Thyroid gland (tissue), 4 donors: ENCODE results near the gene MYCL. TPM values are rescaled to one million over a fixed set of nuclear protein-coding genes. Genes with fewer than 3 reads are reported as not detected.
A peak's percentile ranks its signal among the peaks of the same experiment; 100 is the strongest.

Experiments
- DNase-seq, 2 donors: peaks; one replicate each; pipeline ENCODE4 v3.0.0-alpha.2; 2019
- H3K27ac ChIP-seq, 3 donors: fragments of 200-600 bp; sonication (generic); 1 replicate in 2 of 3; 2 replicates in 1 of 3; pipeline ENCODE4 v1.5.1; 2016 to 2019; ENCODE audit warnings: mild to moderate bottlenecking in 1 of 3, moderate library complexity in 1 of 3
- H3K27me3 ChIP-seq: fragments of 200-600 bp; sonication (generic); one replicate; pipeline ENCODE4 v1.5.1; 2019
- H3K36me3 ChIP-seq, 2 donors: fragments of 200-600 bp; sonication (generic); one replicate each; pipeline ENCODE4 v1.5.1; 2016 to 2019
- H3K4me1 ChIP-seq, 2 donors: fragments of 200-600 bp; sonication (generic); one replicate each; pipeline ENCODE4 v1.5.1; 2017 to 2019
- H3K4me3 ChIP-seq, 3 donors: fragments of 200-600 bp; sonication (generic); replicated peaks in 1 of 3; 1 replicate in 2 of 3; 2 replicates in 1 of 3; pipeline ENCODE4 v1.5.1; 2016; ENCODE audit warnings: mild to moderate bottlenecking in 1 of 3
- H3K9me3 ChIP-seq: fragments of 200-600 bp; sonication (generic); one replicate; pipeline ENCODE4 v1.5.1; 2017
- CTCF ChIP-seq, 6 experiments: fragments of 200-600 bp in 3 of 6; fragments of 450-650 bp in 3 of 6; sonication (generic) in 3 of 6; IDR thresholded peaks; one replicate each; pipeline ENCODE4 v1.5.1; 2016 to 2019; ENCODE audit warnings: antibody characterized with exemption in 6 of 6, mild to moderate bottlenecking in 2 of 6, inconsistent platforms in 1 of 6, moderate library complexity in 1 of 6
- POLR2A ChIP-seq, 2 donors: fragments of 450-650 bp; IDR thresholded peaks; one replicate each; pipeline ENCODE4 v1.6.1; 2017; ENCODE audit warnings: antibody characterized with exemption in 2 of 2, mild to moderate bottlenecking in 2 of 2, moderate library complexity in 1 of 2
- WGBS, 2 donors: methylation state at CpG; one replicate each; pipeline ENCODE4 v1.1.5; 2017; 5-methylcytosine and 5-hydroxymethylcytosine counted together
- intact Hi-C: fragments of 100-400 bp; cut with DNase I; formaldehyde crosslinking; loops from one replicate; pipeline ENCODE4 v1.15.1; 2023
- total RNA-seq, 4 donors: library from RNA; depleted of rRNA; stranded (reverse); fragments of >200 nt; gene quantifications; one replicate each; pipeline ENCODE4 v1.2.3, GENCODE V29; 2016

Gene MYCL
- total RNA-seq, 4 donors from 2014 or later, result 1.4 to 3.9 (median 3.5) TPM

GRCh38 chr1:39852214-39852791 is 49.4 kb downstream of the MYCL start:
- Histone ChIP-seq H3K4me3 (no peak overlapping the region), H3K27ac (peak overlapping the region; percentile 43 to 80 (median 65)), H3K27me3 (no peaks in the 10 kb centered on the region), H3K9me3 (no peaks in the 10 kb centered on the region), H3K36me3 (peaks cover 0 to 6% of the 10 kb centered on the region in 2 donors), H3K4me1 (peaks cover 42 to 58% of the 10 kb centered on the region in 2 donors)
- intact Hi-C loops, result no loop called here
- peak; percentile 54 to 63 for DNase-seq
- 62 to 63% methylated on average over 5 of the region's 5 CpGs for WGBS, 2 donors
- no peak for TF ChIP-seq POLR2A (IDR thresholded peaks at IDR 0.05)
- TF ChIP-seq CTCF (IDR thresholded peaks at IDR 0.05), result no peak

- no peak overlapping the region for H3K4me3 ChIP-seq
- H3K27ac ChIP-seq, result peak overlapping the region; percentile 54 to 80 (median 65)
- H3K4me1 ChIP-seq, result peaks cover 47 to 70% of the 10 kb centered on the region in 2 donors
- TF ChIP-seq POLR2A (IDR thresholded peaks at IDR 0.05), result no peak
- TF ChIP-seq CTCF (IDR thresholded peaks at IDR 0.05), result no peak
- intact Hi-C loops, result no loop called here
- DNase-seq, result peak in 1 of 2 donors; percentile 38
- H3K9me3 ChIP-seq, result no peaks in the 10 kb centered on the region
- H3K27me3 ChIP-seq, result no peaks in the 10 kb centered on the region
- WGBS, 2 donors, result 83 to 87% methylated on average over 3 of the region's 3 CpGs
- H3K36me3 ChIP-seq, result peaks cover 0 to 6% of the 10 kb centered on the region in 2 donors
These were observed 51.0 kb downstream of the MYCL start for GRCh38 chr1:39850606-39851216.

DNA sequence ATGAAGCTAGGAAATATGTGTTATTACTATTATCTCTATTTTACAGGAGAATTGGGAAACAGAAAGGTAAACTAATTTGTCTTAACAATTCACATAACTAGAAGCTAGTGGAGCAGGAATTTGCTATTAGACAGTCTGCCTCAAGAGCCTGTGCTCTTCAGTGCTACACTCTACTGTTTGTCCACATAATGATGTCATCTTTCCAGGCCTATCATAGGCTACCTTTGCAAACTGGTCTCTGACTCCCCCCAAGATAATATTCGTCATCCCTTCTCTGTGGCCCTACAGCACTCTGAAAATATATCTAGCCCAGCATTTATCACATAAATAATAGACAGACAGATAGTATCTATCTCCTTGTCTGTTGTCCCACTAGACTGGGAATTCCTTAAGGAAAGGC is 52.5 kb downstream of the MYCL start:
- no peak for TF ChIP-seq POLR2A (IDR thresholded peaks at IDR 0.05)
- TF ChIP-seq CTCF (IDR thresholded peaks at IDR 0.05), result no peak
- Histone ChIP-seq H3K4me3 (no peak overlapping the region), H3K4me1 (peaks cover 59 to 83% of the 10 kb centered on the region in 2 donors), H3K27me3 (no peaks in the 10 kb centered on the region), H3K27ac (peak overlapping the region in 2 of 3 donors; percentile 65 to 80), H3K9me3 (no peaks in the 10 kb centered on the region), H3K36me3 (peaks cover 0 to 4% of the 10 kb centered on the region in 2 donors)
- intact Hi-C loops, result no loop called here
- 57 to 78% methylated on average over 1 of the region's 1 CpG for WGBS, 2 donors
- no peak for DNase-seq

GRCh38 chr1:39847940-39848339 is 53.8 kb downstream of the MYCL start:
- Histone ChIP-seq H3K9me3 (no peaks in the 10 kb centered on the region), H3K27me3 (no peaks in the 10 kb centered on the region), H3K36me3 (peaks cover 3 to 12% of the 10 kb centered on the region in 2 donors), H3K27ac (peak overlapping the region in 2 of 3 donors; percentile 43 to 80), H3K4me3 (no peak overlapping the region), H3K4me1 (peaks cover 58 to 80% of the 10 kb centered on the region in 2 donors)
- TF ChIP-seq CTCF (IDR thresholded peaks at IDR 0.05) (no peak), POLR2A (IDR thresholded peaks at IDR 0.05) (no peak)
- no peak for DNase-seq
- 88 to 90% methylated on average over 6 of the region's 6 CpGs for WGBS, 2 donors
- intact Hi-C loops, result no loop called here

GRCh38 chr1:39846796-39847195 is 54.9 kb downstream of the MYCL start:
- Histone ChIP-seq H3K4me1 (peaks cover 46 to 68% of the 10 kb centered on the region in 2 donors), H3K4me3 (no peak overlapping the region), H3K36me3 (peaks cover 10 to 12% of the 10 kb centered on the region in 2 donors), H3K9me3 (no peaks in the 10 kb centered on the region), H3K27ac (peak overlapping the region in 2 of 3 donors; percentile 60), H3K27me3 (no peaks in the 10 kb centered on the region)
- DNase-seq, result no peak
- WGBS, 2 donors, result 97 to 100% methylated on average over 1 of the region's 1 CpG
- intact Hi-C loops, result no loop called here
- no peak for TF ChIP-seq POLR2A (IDR thresholded peaks at IDR 0.05)
- TF ChIP-seq CTCF (IDR thresholded peaks at IDR 0.05), result no peak
